GM18861 (cell line): Measurements from ENCODE around the gene EPAS1.

Source experiments
- ATAC-seq: cut with Tn5 transposase; IDR thresholded peaks from one replicate; pipeline ENCODE4 v1.9.1; 2021; ENCODE audit not compliant: unreplicated experiment

Gene EPAS1

GRCh38 chr2:46273225-46273863, 23.9 kb upstream of the EPAS1 start:
- no peak for ATAC-seq

GRCh38 chr2:46273919-46274318, 23.3 kb upstream of the EPAS1 start:
- no peak for ATAC-seq

GRCh38 chr2:46274586-46274985, 22.6 kb upstream of the EPAS1 start:
- no peak for ATAC-seq

- ATAC-seq, result no peak
These were observed 21.2 kb upstream of the EPAS1 start for GRCh38 chr2:46275995-46276394.

GRCh38 chr2:46276642-46277041, 20.6 kb upstream of the EPAS1 start:
- no peak for ATAC-seq

- no peak for ATAC-seq
These were observed 19.6 kb upstream of the EPAS1 start for GRCh38 chr2:46277431-46278190.

- no peak for ATAC-seq
These were observed 18.3 kb upstream of the EPAS1 start for GRCh38 chr2:46278952-46279351.

- no peak for ATAC-seq
These were observed 15.3 kb upstream of the EPAS1 start for GRCh38 chr2:46281939-46282338.

GRCh38 chr2:46283693-46284092, 13.5 kb upstream of the EPAS1 start:
- no peak for ATAC-seq

- no peak for ATAC-seq
These were observed 12.9 kb upstream of the EPAS1 start for GRCh38 chr2:46284260-46284659.

- ATAC-seq, result no peak
These were observed 12.4 kb upstream of the EPAS1 start for GRCh38 chr2:46284796-46285195.

GRCh38 chr2:46286715-46287114, 10.5 kb upstream of the EPAS1 start:
- no peak for ATAC-seq

- ATAC-seq, result no peak
These were observed 7.1 kb upstream of the EPAS1 start for GRCh38 chr2:46290078-46290477.

- ATAC-seq, result no peak
These were observed 3.7 kb upstream of the EPAS1 start for GRCh38 chr2:46293466-46293865.

- ATAC-seq, result no peak
These were observed 2.9 kb upstream of the EPAS1 start for GRCh38 chr2:46294176-46294836.

- ATAC-seq, result no peak
These were observed 879 bp upstream of the EPAS1 start for GRCh38 chr2:46296216-46296839.

- peak; percentile 16 for ATAC-seq
These were observed 502 bp downstream of the EPAS1 start for GRCh38 chr2:46297546-46298271.

GRCh38 chr2:46298272-46298521, 990 bp downstream of the EPAS1 start:
- no peak for ATAC-seq

- no peak for ATAC-seq
These were observed 1.5 kb downstream of the EPAS1 start for GRCh38 chr2:46298522-46299353.
